GM18951 (cell line): ENCODE measurements around the gene ALOX12B.
"Not testable (repeated sequence)": the region's sequence is repeated elsewhere in the genome, so short reads cannot be mapped to it uniquely, and the experiment has no call there.

ENCODE experiments used
- POLR2A ChIP-seq: IDR thresholded peaks from 4 replicates; pipeline ENCODE4 v1.6.1; 2011; ENCODE audit warnings: mild to moderate bottlenecking; ENCODE audit not compliant: insufficient read length, insufficient read depth; ENCODE audit errors: extremely low read depth
- in situ Hi-C: fragments of 300-500 bp; cut with MboI; formaldehyde crosslinking; loops from one replicate; pipeline ENCODE4 v1.12.0; 2022; ENCODE audit warnings: low sequenced_read_pairs, mixed read lengths, inconsistent platforms; ENCODE audit not compliant: unreplicated experiment

Gene ALOX12B

DNA sequence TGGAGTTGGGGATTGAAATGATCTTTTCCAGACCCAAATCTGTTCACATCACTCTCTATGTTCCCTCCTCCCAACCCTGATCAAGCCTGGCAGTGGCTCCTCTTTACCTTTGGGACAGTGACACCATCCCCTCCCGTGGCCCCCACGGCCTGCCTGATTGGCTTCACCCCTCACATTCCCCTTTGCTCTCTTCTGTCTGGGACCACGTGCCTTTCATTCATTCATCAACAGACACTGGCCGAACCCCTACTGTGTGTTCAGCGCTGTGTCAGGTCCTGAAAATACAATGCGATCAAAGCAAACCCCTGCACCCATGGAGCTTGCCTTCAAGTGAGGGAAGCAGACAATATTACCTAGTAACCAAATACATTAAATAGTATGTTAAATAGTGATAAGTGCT, 2.2 kb upstream of the ALOX12B start:
- no peak for TF ChIP-seq POLR2A
- in situ Hi-C loops: no loop called here

DNA sequence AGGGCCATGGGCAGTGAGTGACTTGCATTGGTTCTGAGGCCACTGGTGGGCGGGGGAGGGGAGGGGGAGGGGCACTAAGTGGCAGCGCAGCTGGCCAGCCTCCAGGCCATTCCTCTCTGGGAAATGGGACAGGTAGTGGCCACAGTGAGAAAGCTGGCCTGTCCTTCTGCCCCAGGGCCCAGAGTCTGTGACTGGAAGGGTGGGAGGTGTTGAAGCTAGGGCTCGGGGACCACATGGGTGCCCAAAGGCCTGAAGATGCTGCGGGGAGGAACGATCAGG, 375 bp upstream of the ALOX12B start:
- in situ Hi-C loops: no loop called here
- no peak for TF ChIP-seq POLR2A

DNA sequence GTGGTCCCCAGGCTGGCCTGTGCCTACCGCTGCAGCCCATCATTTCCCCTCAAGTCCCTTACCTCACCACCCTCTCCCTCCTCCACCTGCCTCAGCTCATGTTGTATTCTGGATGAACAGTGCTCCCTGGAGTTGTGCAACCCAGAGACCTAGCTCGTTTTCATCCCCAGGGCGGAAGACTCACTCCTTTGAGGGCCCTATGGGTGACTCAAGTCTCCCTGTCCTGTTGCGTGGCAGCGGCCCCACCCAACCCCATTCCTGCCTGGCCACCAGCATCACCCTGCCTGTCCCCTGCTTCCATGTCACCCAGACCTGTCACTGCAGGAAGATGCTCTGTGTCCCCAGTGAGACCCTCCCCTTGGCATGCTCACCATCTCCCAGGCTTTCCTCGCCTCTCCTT, 3.3 kb downstream of the ALOX12B start:
- in situ Hi-C loops: no loop called here
- no peak for TF ChIP-seq POLR2A

DNA sequence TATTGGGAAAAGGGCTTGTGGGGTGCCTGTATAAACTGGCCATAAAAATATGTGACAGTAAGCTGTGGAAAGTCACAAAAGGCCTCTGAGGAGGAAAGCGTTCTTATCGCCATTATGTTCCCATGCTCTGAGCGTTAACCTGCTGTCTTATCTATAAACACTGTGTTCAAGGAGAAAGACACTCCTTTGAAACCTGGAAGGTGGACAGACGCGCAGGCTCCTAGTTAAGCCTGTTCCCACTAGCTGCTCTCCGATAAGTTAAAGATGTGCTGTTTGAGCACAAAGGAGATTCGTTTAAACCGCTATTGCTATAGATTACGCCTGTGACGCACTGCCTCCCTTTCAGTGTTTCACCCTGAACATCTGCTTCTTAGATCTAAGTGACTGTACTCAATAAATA, 5.2 kb downstream of the ALOX12B start:
- in situ Hi-C loops: no loop called here

DNA sequence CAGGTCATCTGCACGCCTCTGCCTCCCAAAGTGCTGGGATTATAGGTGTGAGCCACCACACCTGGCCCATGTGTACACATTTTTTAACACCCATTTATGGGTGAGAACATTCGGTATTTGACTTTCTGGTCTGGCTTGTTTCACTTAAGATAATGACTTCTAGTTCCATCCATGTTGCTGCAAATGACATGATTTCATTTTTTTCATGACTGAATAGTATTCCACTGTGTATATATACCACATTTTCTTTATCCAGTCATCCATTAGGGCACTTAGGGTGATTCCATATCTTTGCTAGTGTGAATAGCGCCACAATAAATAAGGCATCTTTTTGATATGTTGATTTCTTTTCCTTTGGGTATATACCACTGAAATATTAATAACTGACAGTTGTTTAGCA, 5.6 kb downstream of the ALOX12B start:
- no peak for TF ChIP-seq POLR2A
- in situ Hi-C loops: no loop called here

More for the DNA sequence above, 5.2 kb downstream of the ALOX12B start:
- no peak for TF ChIP-seq POLR2A

DNA sequence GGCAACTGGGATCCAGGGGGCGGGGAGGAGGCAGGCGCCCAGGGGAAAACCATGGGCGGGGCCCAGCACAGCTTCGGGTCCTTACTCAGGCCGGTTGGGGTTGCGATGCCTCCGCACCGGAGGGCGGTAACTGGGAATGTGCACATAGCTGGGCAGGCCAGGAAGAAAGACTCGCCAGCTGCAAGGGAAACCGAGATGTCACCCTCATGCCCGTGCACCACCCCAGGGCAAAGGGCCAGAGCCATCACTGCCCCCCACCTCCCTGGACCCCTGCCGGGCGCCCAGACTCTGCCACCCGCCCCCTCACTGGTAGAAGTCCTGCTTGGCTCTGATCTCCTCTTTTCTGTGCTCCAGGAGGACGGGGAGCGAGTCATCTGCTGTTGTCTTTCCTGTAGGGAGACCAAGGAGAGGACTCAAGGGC, 6.7 kb downstream of the ALOX12B start:
- no peak for TF ChIP-seq POLR2A
- in situ Hi-C loops: no loop called here

DNA sequence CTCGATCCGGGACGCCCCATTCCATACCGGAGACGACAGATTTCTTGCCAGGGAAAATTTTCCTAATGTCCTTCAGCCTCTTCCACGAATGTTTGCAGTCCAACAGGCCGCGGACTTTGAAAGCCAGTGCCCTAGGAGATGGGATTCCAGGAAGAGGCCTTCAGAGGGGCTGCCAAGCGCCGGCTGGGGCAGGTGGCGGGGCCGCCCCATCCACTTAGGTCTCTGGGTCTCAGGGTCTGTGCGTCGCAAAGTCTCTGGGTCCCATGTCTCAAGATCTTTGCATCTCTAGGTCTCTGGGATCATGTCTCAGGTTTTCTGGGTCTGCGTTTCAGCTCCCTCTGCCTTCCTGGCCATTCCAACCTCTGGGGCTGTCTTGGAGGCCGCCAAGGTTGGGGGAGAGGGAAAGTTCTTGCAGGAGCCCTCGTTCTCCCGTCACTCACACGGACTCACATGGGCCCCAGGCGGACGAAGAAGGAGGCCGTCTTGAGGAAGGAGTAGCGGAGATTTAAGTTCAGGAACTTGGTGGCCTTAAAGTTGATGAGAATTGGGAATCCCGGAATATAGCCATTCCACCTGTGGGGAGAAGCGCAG, 7.2 kb downstream of the ALOX12B start:
- in situ Hi-C loops: no loop called here
- no peak for TF ChIP-seq POLR2A

DNA sequence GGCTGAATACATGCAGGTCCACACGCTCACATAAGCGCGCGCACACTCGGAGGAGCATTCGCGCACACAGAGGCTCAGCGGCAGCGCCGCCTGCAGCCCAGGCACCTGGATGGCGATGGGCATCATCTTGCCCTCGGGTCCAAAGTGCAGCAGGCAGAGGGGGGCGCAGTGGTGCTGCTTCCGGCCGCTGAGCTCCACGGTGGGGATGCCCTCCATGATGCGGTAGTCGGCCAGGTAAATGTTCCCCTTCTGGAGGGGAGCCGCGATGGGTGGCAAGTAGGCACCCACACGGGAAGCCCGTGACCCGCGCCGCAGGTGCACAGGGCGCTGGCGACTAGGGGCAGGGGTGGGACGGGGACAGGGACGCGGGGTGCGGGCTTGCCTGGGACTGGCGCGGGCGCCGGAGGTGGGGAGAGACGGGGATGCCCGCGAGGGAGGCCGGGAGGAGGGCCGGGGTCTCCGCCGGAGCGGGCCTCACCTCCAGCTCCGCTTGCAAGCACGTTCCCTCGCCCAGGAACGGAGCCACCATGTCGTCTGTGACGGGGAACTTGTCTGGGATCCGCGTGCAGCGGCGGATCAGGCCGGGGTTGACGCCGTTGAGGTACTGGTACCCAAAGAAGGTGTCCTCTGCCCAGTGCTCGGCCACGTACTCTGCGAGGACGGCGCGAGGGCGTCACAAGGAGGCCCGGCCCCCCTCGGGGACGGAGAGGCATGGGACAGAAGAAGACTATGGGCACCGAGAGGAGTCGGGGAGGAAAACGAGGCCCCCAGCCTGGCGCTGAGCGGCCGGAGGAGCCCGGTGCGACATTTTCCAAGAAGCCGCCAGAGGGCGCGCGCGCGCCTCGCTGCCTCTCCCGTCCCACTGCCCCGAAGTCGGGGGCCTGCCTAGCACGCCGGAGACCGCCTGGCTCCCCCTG, 8.0 kb downstream of the ALOX12B start:
- in situ Hi-C loops: no loop called here
- TF ChIP-seq POLR2A: no peak

DNA sequence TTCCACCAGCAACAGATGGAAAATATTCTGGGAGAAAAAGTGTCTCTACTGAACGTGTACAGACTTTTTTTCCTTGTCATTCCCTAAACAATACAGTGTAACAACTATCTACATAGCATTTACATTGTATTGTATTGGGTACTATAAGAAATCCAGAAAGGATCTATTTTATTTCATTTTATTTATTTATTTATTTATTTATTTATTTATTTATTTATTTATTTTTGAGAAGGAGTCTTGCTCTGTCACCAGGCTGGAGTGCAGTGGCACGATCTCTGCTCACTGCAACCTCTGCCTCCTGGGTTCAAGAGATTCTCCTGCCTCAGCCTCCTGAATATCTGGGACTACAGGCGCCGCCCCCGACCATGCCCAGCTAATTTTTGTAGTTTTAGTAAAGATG, 9.6 kb downstream of the ALOX12B start:
- in situ Hi-C loops: not testable (repeated sequence)

DNA sequence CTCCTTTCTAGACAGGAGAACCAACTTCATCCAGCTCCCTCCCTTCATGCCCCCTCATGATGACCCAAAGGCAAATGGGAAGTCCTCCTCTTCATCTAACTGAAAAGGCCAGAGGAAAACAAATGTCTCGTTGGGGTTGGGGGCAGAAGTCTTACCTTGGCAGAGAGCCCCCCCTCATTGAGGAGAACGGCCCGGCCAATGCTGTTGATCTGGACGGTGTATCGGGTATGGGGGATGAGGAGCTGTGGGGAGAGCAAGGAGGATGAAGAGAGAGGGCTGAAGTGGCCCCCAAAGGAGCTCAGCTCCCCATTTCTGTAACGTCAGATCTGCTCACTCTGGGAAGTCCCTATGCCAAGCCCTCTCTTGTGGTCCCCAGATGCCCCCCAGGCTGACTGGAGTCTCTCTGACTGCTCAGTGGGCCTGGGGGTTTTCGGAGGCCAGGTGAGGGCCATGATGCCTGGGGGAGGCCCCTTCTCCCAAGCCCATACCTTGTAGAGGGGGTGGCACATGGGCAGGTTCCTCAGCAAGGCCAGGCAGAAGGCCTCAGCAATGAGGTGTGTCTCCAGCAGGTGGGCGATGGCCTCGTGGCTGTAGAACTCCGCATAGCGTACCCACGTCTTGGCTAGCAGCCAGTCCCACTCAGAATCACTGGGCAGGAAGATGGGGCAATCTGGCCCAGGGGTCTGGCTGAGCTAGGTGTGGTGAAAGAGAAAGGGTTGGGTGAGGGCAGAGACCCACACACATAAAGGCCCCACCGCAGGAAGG, 10.8 kb downstream of the ALOX12B start:
- in situ Hi-C loops: no loop called here
- TF ChIP-seq POLR2A: no peak

DNA sequence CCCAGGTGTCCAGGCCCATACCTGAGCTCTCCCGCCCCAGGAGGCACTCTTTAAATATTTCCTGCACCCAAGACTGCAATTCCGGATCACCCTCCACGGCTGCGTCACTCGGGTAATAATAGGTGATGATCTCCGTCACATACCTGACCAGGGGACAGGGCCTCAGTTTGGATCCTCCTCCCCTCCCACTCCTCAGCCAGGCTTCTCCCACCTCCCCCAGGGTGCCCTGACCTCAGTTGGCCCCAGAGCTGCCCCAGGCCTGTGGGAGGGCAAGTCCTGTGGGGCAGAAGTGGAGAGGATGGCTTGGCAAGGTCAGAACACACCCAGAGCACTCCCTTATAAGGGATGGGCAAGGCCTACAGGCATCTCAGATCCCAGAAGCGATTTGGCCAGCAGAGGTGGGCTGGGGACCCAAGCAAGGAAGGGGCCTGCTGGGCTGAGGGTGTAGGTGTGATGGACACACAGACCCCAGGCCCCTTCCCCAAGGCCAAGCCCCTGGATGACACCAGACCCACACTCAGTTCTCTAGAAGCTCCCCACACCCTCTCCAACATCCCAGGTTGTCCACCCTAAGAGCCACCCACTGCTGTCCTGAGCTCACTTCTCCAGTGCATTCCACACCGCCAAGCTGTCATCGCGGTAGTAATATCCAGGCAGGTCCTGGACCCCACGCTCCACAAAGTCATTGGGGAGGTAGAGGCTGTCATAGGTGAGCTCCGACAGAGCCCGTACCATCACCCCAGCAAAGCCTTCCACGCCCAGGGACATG, 11.8 kb downstream of the ALOX12B start:
- TF ChIP-seq POLR2A: no peak
- in situ Hi-C loops: no loop called here

DNA sequence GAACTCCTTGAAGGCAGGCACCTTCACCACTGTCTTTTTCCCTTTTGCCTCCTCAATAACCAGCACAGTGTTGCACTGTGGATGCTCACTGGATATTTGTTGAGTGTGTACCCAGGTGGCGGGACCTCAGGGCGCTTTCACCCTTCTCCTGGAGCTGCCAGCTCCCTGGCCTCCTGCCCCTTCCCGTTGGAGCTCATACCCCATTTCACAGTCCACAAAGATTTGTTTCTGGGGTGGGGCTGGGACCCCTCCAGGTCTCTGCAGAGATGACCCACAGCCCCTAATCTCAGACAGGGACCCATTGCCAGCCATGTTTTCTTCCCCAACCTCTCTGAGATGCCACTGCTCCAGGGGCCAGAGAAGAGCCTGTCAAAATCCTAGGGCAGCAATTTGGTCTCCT, 12.4 kb downstream of the ALOX12B start:
- in situ Hi-C loops: no loop called here
- no peak for TF ChIP-seq POLR2A

DNA sequence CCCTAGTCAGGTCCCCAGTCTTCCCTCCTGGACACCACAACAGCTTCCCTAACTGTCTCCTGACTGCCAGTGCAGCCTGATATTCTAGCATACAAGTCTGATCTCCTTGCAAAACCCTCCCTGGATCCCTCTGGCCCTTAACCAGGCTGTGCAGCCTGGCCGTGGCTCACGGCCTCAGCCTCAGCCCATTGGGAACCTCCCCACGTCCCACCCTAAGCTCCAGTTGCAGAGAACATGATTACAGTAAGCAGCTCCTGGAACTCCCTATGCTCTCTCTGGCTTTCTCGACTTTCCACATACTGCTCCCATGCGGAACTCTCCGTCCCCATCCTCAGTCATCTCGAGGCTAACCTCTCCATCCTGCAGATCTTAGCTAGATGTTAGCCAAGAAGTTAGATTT, 13.0 kb downstream of the ALOX12B start:
- TF ChIP-seq POLR2A: no peak
- in situ Hi-C loops: no loop called here
